HG03108 (cell line): ENCODE measurements around the gene EIF4B.
"Not testable (repeated sequence)": the region's sequence is repeated elsewhere in the genome, so short reads cannot be mapped to it uniquely, and the experiment has no call there.

Source experiments
- ATAC-seq: cut with Tn5 transposase; IDR thresholded peaks from one replicate; pipeline ENCODE4 v1.9.1; 2021; ENCODE audit warnings: moderate library complexity; ENCODE audit not compliant: unreplicated experiment

The EIF4B gene

GRCh38 chr12:52993558-52993869 lies 12.7 kb upstream of the EIF4B start:
- ATAC-seq, result no peak

GRCh38 chr12:53004178-53004577 lies 2.1 kb upstream of the EIF4B start:
- no peak for ATAC-seq

GRCh38 chr12:53004582-53004981 lies 1.7 kb upstream of the EIF4B start:
- no peak for ATAC-seq

- ATAC-seq, result no peak
Observed at GRCh38 chr12:53005215-53005985, 856 bp upstream of the EIF4B start.

- ATAC-seq, result no peak
Observed at GRCh38 chr12:53006810-53007309, 604 bp downstream of the EIF4B start.

- no peak for ATAC-seq
Observed at GRCh38 chr12:53007343-53007742, 1.1 kb downstream of the EIF4B start.

GRCh38 chr12:53008760-53009159 lies 2.5 kb downstream of the EIF4B start:
- not testable (repeated sequence) for ATAC-seq

GRCh38 chr12:53010955-53011354 lies 4.7 kb downstream of the EIF4B start:
- no peak for ATAC-seq

- ATAC-seq, result no peak
Observed at GRCh38 chr12:53011889-53012288, 5.6 kb downstream of the EIF4B start.

GRCh38 chr12:53012928-53013327 lies 6.7 kb downstream of the EIF4B start:
- no peak for ATAC-seq

- no peak for ATAC-seq
Observed at GRCh38 chr12:53014709-53015108, 8.5 kb downstream of the EIF4B start.

GRCh38 chr12:53025250-53025649 lies 19.0 kb downstream of the EIF4B start:
- ATAC-seq, result no peak

GRCh38 chr12:53027014-53027413 lies 20.8 kb downstream of the EIF4B start:
- not testable (repeated sequence) for ATAC-seq

- no peak for ATAC-seq
Observed at GRCh38 chr12:53031616-53032015, 25.4 kb downstream of the EIF4B start.

GRCh38 chr12:53033832-53034231 lies 27.6 kb downstream of the EIF4B start:
- ATAC-seq, result not testable (repeated sequence)

- ATAC-seq, result no peak
Observed at GRCh38 chr12:53034459-53034858, 28.2 kb downstream of the EIF4B start.

- ATAC-seq, result no peak
Observed at GRCh38 chr12:53036802-53037201, 30.5 kb downstream of the EIF4B start.

GRCh38 chr12:53039851-53040250 lies 33.6 kb downstream of the EIF4B start:
- no peak for ATAC-seq

- no peak for ATAC-seq
Observed at GRCh38 chr12:53042607-53043454, 36.6 kb downstream of the EIF4B start.

GRCh38 chr12:53044052-53044581 lies 37.9 kb downstream of the EIF4B start:
- ATAC-seq, result no peak

GRCh38 chr12:53044896-53045695 lies 38.8 kb downstream of the EIF4B start:
- ATAC-seq, result no peak
